Right atrium auricular region (tissue), 2 donors: ENCODE measurements around the gene ARMC12. TPM values are rescaled to one million over a fixed set of nuclear protein-coding genes. Genes with fewer than 3 reads are reported as not detected.

ENCODE experiments used
- DNase-seq: peaks from one replicate; pipeline ENCODE4 v3.0.0-alpha.2; 2019; ENCODE audit warnings: low spot score
- H3K27ac ChIP-seq, 2 donors: fragments of 200-600 bp; sonication (generic); 1 replicate in 1 of 2; 2 replicates in 1 of 2; pipeline ENCODE4 v1.5.1; 2016 to 2019
- H3K27me3 ChIP-seq, 2 donors: fragments of 200-600 bp; sonication (generic); one replicate each; pipeline versions ENCODE4 v1.5.1 to v1.6.0; 2017 to 2019
- H3K36me3 ChIP-seq: fragments of 200-600 bp; sonication (generic); one replicate; pipeline ENCODE4 v1.5.1; 2016
- H3K4me1 ChIP-seq, 2 donors: fragments of 200-600 bp; sonication (generic); one replicate each; pipeline versions ENCODE4 v1.5.1 to v1.6.0; 2017 to 2019
- H3K4me3 ChIP-seq, 2 donors: fragments of 200-600 bp; sonication (generic); 1 replicate in 1 of 2; 2 replicates in 1 of 2; pipeline ENCODE4 v1.5.1; 2017 to 2019; ENCODE audit warnings: mild to moderate bottlenecking in 1 of 2, moderate library complexity in 1 of 2
- H3K9me3 ChIP-seq, 2 donors: fragments of 200-600 bp; sonication (generic); one replicate each; pipeline ENCODE4 v1.5.1; 2019
- CTCF ChIP-seq, 2 donors: fragments of 200-600 bp; sonication (generic); IDR thresholded peaks; one replicate each; pipeline ENCODE4 v1.5.1; 2019; ENCODE audit warnings: antibody characterized with exemption in 2 of 2
- total RNA-seq, 2 donors: library from RNA; depleted of rRNA; stranded (reverse); fragments of >200 nt; gene quantifications; one replicate each; pipeline ENCODE4 v1.1.0, GENCODE V29; 2016

ARMC12 gene
- total RNA-seq, 2 donors from 2014 or later = 0.39 TPM; not detected in 1

- no peak for DNase-seq
- H3K4me1 ChIP-seq = peaks cover 0 to 7% of the 10 kb centered on the region in 2 donors
- H3K27me3 ChIP-seq = peaks cover 4 to 7% of the 10 kb centered on the region in 2 donors
- no peak overlapping the region for H3K27ac ChIP-seq
- no peaks in the 10 kb centered on the region for H3K36me3 ChIP-seq
- no peaks in the 10 kb centered on the region for H3K9me3 ChIP-seq
- no peak overlapping the region for H3K4me3 ChIP-seq
- TF ChIP-seq CTCF (IDR thresholded peaks at IDR 0.05) = no peak
Observed at GRCh38 chr6:35774116-35774794, 37.4 kb downstream of the ARMC12 start.

- TF ChIP-seq CTCF (IDR thresholded peaks at IDR 0.05) = no peak
- no peak for DNase-seq
- H3K4me1 ChIP-seq = peaks cover 0 to 7% of the 10 kb centered on the region in 2 donors
- H3K4me3 ChIP-seq = no peak overlapping the region
- H3K9me3 ChIP-seq = no peaks in the 10 kb centered on the region
- H3K27ac ChIP-seq = no peak overlapping the region
- H3K36me3 ChIP-seq = no peaks in the 10 kb centered on the region
- H3K27me3 ChIP-seq = peaks cover 4 to 7% of the 10 kb centered on the region in 2 donors
Observed at GRCh38 chr6:35775031-35775430, 38.2 kb downstream of the ARMC12 start.

- H3K4me1 ChIP-seq = peaks cover 0 to 7% of the 10 kb centered on the region in 2 donors
- peaks cover 4 to 7% of the 10 kb centered on the region in 2 donors for H3K27me3 ChIP-seq
- H3K9me3 ChIP-seq = no peaks in the 10 kb centered on the region
- H3K27ac ChIP-seq = no peak within 1 kb of the TSS
- no peak for DNase-seq
- H3K4me3 ChIP-seq = peak within 1 kb of the TSS; percentile 17 to 44
- TF ChIP-seq CTCF (IDR thresholded peaks at IDR 0.05) = no peak
- no peaks in the 10 kb centered on the region for H3K36me3 ChIP-seq
Observed at GRCh38 chr6:35776364-35777215, 39.8 kb downstream of the ARMC12 start, which contains the start of gene CLPSL2. Gene CLPSL2 (plus strand): TSS chr6:35776598. CDS start chr6:35776619, 21 bp downstream.

- peaks cover 4 to 7% of the 10 kb centered on the region in 2 donors for H3K27me3 ChIP-seq
- TF ChIP-seq CTCF (IDR thresholded peaks at IDR 0.05) = no peak
Observed at GRCh38 chr6:35777356-35778102, 40.7 kb downstream of the ARMC12 start.

GRCh38 chr6:35778437-35778836 is 41.6 kb downstream of the ARMC12 start:
- DNase-seq = no peak
- Histone ChIP-seq H3K36me3 (no peaks in the 10 kb centered on the region), H3K27ac (no peak overlapping the region), H3K4me1 (peaks cover 0 to 7% of the 10 kb centered on the region in 2 donors), H3K27me3 (peaks cover 4 to 7% of the 10 kb centered on the region in 2 donors), H3K4me3 (no peak overlapping the region), H3K9me3 (no peaks in the 10 kb centered on the region)
- TF ChIP-seq CTCF (IDR thresholded peaks at IDR 0.05) = no peak

More at GRCh38 chr6:35777356-35778102, 40.7 kb downstream of the ARMC12 start:
- Histone ChIP-seq H3K4me3 (no peak overlapping the region), H3K9me3 (no peaks in the 10 kb centered on the region), H3K27ac (no peak overlapping the region), H3K4me1 (peaks cover 0 to 7% of the 10 kb centered on the region in 2 donors), H3K36me3 (no peaks in the 10 kb centered on the region)
- DNase-seq = no peak
